Measurements from ENCODE around the gene MRTFA.
"Not testable (repeated sequence)": the region's sequence is repeated elsewhere in the genome, so short reads cannot be mapped to it uniquely, and the experiment has no call there.

The MRTFA gene

DNA sequence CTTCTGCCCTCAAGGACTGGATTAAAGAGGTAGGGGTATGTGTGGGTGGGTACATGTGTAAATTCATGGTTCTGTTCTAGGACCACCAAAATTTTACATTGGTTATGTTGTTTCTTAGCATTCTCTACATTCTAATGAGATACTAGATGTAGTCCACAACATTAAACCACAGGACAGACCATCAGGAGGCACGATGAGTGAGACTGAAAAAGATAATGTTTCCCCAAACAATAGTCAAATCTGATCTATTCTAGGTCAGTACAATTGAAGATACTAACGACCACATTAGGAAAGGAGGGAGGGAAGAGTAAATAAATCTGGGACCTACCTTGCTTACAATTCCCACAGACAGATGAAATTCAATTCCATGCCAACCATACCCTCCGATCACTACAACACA, 42.2 kb downstream of the MRTFA start:
- DNase-seq, result no peak

DNA sequence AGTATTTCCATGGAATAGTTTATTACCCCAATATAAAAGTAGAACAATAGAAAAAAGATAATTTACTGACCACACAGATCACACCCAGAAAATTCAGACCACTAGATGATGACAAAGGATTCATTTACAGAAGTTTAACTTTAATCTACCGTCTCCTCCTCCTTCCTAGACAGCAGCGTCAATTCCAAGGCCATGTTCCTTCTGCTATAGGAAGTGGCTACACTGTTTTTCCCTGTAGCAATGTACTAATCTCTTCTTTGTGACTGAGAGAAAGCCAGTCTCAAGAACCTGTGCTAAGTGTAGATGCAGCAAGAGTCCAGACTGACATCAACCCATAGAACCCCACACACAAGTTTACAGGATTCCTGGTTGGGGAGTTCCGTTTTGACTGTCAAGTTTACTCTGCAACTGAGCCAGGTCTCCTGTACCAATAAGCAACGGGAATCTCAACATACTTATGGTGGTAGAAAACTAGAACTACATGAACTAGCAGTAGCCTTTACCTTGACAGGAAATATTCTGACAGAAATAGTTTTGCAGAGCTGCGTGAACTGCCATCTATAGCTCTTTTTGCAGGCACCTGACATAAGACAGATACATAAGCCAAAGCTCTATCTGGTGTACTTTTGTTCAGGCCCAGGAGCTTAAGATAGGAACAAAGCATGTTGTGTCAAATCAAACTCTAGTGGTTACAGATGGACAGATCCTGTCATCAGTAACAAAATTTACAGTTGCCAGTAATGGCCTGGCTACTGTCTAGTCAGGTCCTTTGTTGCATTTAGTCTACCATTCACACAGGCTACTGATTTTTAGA, 42.9 kb downstream of the MRTFA start:
- no peak for DNase-seq

DNA sequence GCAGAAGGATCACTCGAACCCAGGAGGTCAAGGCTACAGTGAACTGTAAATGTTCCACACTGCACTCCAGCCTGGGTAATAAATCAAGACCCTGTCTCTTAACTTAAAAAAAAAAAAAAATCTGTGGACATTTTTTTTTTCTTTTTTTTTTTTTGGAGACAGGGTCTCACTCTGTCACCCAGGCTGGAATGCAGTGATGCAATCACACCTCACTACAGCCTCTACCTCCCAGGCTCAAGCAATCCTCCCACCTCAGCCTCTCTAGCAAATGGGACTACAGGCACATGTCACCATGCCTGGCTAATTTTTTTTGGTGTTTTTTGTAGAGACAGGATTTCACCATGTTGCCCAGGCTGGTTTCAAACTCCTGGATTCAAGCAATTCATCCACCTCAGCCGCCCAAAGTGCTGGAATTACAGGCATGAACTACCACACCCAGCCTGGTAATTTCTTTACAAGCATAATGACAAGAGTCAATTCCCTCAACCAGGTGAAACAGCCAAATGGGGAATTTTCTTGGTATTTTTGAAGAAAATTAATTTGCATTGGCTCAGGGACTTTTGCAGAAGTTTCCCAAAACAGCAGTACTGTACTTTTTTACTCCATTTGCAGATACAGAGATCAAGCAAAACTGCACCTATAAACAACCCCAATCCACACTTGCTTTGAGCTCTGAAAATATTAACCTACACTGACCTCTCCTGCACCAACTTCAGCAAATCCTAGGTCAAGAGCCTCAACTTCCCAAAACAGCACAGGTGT, 44.0 kb downstream of the MRTFA start:
- peak; percentile 64 for DNase-seq

DNA sequence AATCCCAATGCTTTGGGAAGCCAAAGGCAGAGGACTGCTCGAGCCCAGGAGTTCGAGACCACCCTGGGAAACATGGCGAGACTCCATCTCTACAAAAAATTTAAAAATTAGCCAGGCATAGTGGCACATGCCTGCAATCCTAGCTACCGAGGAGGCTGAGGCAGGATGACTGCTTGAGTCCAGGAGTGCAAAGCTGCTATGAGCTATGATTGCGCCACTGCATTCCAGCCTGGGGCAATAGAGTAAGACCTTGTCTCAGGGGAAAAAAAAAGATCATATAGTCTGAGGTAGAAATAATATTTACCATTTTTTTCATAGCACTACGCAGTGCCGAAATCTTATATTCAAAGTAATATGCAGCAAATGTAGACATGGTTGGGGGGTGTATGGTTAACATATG, 47.8 kb downstream of the MRTFA start:
- no peak for DNase-seq

DNA sequence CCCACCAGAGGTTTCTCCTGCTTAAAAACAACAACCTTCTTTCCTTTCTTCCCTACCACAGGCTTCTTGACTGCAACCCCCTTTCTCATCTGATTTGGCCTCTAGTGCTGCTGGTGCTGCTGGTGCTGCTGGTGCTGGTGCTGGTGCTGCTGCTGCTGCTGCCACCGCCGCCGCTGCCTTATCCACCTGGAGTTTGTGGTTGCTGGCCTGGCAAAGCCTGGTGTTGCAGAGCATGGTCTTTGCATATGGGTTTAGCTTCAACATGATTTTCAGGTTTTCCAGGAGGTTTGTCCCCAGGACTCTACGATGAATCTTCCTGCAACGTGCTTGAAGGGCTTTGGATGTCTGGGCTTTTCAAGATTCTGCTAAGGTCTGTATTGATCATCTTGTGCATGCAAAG, 49.7 kb downstream of the MRTFA start:
- DNase-seq, result no peak

DNA sequence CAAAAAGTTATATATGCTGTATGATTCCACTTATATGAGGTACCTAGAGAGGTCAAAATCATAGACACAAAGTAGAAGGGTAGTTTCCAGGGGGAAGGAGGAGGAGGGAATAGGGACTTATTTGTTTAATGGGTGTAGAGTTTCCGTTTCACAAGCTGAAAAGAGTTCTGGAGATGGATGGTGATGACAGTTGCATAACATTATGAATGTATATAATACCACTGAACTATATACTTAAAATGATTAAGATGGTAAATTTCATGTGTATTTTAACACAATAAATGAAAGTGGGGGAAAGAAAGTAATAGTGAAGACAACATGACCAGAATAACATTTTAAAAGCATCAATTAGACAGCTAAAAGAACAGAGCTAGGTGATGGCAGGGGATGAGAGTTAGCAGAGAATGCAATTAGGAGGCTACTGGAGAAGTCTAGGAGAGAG, 51.2 kb downstream of the MRTFA start:
- DNase-seq, result peak; percentile 5

DNA sequence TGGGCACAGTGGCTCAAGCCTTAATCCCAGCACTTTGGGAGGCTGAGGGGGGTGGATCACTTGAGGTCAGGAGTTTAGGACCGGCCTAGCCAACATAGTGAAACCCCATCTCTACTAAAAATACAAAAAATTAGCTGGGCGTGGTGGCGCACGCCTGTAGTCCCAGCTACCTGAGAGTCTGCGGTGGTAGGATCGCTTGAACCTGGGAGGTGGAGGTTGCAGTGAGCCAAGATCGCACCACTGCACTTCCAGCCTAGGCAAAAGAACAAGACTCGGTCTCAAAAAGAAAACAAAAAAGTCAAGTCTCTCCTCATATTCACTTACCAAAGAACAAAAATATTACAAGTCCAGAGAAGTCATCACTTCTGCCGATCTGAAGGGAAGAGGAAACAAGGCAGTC, 51.8 kb downstream of the MRTFA start:
- DNase-seq, result not testable (repeated sequence)

DNA sequence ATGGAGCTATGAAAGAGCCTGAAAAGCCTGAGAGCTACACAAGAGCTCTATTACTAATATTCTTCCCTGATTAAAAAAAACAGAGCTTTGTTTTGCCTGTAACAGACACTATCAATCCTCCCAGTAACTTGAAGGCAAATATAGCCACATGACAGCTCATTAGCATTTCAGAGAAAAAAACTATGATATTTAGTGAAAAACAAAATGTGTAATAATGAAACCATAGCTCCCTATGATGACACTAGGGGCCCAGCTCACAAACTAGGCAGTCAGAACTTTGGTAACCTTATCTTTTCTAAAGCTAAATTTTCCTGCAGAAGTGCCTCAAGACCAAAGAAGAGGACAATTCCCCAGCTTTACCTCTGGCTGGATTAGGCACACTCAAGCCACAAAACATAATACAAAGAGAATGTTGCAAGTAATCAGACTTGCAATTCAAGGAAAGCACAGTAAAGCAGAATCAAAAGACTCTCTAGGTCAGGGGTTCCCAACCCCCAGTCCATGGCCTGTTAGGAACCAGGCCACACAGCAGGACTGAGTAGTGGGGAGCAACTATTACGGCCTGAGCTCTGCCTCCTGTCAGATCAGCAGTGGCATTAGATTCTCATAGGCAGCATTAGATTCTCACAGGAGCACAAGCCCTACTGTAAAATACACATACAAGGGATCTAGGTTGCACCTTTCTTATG, 53.3 kb downstream of the MRTFA start:
- peak; percentile 28 for DNase-seq

DNA sequence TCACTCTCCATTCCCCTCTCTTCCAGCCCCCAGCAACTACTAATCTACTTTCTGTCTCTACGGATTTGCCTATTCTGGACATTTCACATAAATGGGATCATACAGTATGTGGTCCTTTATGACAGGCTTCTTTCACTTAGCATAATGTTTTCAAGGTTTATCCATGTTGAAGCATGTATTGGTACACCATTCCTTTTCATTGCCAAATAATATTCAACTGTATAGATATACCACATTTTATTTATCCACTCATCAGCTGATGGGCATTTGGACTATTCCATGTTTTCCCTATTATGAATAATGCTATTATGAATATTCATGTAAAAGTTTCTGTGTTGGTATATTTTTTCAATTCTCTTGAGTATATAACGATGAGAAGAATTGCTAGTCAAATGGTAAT, 54.5 kb downstream of the MRTFA start:
- no peak for DNase-seq

DNA sequence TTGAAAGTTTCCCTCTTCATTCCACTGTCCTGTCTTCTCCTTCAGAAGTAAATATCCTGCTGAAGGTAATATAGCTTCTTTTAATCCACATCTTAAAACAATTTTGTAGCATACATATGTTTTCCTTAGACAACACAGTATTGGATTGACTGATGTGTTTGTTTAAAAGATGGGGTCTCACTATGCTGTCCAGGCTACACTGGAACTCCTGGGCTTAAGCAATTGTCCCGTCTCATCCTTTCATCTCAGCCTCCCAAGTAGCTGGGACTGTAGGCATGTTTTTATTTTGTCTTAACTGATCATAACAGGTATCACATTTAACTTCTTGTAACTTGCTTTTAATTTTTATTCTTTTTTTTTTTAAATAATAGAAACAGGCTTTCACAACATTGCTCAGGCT, 55.9 kb downstream of the MRTFA start:
- DNase-seq, result no peak

DNA sequence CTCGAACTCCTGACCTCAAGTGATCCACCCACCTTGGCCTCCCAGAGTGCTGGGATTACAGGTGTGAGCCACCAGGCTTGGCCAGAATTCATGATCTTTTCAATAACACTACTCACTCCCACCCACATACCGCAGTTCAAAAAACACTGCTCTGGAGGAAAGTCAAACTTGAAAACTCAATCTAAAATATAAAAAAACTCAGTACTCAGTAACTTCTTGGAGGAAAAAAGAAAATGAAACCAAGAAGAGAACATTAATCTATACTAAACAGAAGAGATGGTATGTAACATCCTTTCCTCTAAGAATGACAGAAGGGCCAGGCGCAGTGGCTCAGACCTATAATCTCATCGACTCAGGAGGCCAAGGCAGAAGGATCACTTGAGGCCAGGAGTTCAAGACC, 58.3 kb downstream of the MRTFA start:
- peak; percentile 16 for DNase-seq

DNA sequence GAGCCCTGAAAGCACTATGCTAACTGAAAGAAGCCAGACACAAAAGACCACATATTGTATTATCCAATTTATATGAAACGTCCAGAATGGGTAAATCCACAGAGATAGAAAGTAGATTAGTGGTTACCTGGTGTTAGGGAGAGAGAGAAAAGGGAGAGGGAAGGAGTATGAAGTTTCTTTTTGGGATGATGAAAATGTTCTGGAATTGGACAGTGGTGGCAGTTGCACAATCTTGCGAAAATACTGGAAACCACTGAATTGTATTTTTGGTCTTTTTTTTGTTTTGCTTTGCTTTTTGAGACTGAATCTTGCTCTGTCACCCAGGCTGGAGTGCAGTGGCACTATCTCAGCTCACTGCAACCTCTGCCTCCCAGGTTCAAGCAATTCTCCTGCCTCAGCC, 63.5 kb downstream of the MRTFA start:
- peak; percentile 15 for DNase-seq

DNA sequence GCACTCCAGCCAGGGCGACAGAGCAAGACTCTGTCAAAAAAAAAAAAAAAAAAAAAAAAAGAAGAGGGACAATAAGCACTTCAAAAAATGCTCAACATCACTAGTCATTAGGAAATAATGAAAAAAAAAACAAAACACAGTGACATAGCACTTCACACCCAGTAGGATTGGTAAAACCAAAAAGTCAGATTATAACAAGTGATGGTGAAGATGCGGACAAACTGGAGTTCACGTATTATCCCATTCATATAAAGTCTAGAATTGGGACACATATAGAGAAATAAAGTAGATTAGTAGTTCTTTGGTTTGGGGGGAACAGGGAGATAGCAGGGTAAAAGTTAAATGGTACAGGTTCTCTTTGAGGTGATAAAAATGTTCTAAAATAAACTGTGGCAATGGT, 64.6 kb downstream of the MRTFA start:
- DNase-seq, result no peak

DNA sequence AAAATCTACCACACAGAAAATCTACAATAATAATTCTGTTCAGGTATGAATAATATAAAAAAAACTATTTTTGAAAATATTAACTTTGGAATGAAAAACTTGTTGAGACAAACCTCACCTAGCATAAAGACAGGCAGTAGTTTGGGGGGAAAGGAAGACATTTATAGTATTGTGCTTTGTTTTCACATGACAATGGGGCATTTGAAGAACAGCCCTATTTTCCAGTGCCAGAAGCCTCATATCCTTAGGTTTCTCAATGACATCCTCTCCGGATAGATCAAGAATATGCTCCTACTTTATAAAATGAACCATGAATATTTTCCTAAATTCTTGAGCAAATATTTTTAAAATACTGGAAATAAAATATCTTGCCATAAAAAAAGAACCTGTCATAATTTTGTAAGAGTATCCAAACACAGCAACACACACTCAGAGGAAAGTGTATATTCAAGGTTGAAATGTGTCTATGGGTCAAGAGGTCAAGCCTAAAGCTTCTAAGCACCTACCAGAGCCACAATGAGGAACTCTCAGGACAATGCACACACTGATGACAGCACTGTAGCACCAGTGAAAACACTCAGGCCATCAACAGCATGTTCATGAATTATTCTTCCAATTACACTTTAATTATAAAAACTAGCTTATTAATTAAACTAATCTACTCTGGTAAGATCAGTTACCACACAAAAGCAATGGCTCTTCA, 68.7 kb downstream of the MRTFA start:
- no peak for DNase-seq

DNA sequence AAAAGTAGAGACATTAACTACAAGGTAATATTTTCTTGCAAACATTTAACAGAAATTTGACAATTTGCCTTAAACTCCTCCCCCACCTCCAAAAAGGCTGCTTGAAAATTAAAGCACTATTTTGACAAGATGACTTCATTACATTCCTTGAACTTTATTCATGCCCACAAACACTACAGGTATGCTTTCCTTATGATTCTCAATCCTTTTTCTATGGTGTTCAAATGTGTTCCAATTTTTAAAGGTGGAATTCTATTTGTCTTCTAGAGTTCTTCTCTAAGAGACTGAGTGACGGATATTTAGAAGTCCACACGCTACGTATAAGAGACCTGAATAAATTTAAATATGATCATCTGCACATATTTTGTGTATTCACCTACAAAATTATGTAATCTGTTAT, 69.4 kb downstream of the MRTFA start:
- no peak for DNase-seq

DNA sequence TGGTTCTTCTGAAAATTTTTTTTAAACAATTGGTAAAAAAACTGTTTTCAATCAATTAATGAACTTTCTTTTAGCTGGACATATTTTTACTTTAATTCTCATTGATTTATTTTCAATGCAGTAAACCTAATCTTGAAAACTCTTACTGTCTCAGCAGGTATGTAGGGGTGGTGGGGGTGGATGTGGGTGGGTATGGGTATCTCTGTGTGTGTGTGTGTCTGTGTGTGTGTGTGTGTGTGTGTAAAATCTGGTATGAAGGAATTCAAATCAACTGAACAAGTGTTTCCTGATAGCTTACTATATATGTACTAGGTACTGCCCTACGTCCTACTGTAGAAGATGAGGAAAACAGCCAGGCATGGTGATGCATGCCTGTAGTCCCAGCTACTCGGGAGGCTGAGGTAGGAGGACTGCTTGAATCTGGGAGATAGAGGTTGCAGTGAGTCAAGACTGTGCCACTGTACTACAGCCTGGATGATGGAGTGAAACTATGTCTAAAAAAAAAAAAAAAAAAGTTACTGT, 75.5 kb downstream of the MRTFA start:
- DNase-seq, result no peak

DNA sequence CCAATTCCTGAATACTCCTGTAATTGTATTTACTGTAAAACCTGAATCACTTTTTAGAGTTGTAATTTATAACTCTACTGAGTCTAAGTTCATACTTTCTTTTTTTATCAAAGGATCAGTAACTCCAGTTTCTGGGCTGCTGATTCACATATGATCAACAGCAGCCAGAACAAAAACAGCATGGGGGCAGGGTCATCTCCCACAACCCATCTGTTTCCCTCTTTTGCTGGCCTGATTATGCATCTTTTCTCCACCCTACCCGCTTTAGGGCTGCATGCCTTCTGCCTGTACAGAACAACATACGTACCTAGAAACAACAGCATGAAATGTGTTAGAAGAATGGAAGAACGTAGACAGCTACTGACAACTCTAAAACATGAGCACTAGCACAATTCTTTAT, 76.0 kb downstream of the MRTFA start:
- DNase-seq, result no peak

DNA sequence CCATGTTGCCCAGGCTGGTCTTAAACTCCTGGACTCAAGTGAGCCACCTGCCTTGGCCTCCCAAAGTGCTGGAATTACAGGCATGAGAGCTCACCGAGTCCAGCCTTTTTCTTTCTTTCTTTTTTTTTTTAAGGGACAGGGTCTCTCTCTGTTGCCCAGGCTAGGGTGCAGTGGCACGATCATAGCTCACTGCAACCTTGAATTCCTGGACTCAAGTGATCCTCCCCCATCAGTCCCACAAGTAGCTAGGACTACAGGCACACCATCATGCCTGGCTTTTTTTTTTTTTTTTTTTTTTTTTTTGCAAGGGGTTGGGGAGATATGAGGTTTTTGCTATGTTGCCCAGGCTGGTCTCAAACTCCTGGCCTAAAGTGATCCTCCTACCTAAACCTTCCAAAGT, 78.5 kb downstream of the MRTFA start:
- DNase-seq, result no peak

DNA sequence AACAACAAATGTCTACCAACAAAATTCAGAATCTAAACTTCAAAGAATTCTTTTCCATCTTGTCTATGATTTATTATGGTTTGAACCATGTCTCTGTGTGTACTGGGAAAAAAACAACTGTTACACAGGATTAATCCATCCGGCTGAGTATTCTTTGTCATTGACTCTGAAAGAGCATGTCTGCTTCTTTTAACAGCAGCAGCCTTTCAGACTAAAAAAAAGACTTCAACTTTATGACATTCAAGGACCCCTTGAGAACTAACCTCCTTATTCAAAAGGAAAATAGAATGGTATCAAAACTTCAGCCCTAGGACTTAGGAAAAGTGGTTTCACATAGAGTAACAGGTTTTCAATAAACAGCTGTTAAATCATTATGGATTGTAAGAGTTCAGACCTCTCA, 79.9 kb downstream of the MRTFA start:
- DNase-seq, result no peak

DNA sequence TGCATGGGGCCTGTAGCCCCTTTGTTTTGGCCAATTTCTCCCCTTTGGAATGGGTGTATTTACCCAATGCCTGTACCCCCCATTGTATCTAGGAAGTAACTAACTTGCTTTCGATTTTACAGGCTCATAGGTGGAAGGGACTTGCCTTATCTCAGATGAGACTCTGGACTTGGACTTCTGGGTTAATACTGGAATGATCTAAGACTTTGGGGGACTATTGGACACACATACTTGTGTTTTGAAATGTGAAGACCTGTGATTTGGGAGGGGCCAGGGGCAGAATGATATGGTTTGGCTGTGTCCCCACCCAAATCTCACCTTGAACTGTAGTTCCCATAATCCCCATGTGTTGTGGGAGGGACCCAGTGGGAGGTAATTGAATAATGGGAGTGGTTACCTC, 82.5 kb downstream of the MRTFA start:
- not testable (repeated sequence) for DNase-seq

DNA sequence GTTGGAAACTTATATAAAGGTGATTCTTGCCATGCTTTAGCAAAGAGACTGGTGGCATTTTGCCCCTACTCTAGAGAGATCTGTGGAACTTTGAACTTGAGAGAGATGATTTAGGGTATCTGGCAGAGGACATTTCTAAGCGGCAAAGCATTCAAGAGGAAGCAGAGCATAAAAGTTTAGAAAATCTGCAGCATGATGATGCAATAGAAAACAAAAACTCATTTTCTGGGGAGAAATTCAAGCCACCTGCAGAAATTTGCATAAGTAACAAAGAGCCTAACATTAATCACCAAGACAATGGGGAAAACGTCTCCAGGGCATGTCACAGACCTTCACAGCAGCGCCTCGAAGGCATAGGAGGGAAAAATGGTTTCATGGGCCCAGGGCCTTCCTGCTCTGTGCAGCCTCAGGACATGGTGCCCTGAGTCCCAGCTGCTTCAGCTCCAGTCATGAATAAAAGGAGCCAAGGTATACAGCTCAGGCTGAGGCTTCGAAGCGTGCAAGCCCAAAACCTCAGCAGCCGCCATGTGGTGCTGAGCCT, 83.4 kb downstream of the MRTFA start:
- no peak for DNase-seq

DNA sequence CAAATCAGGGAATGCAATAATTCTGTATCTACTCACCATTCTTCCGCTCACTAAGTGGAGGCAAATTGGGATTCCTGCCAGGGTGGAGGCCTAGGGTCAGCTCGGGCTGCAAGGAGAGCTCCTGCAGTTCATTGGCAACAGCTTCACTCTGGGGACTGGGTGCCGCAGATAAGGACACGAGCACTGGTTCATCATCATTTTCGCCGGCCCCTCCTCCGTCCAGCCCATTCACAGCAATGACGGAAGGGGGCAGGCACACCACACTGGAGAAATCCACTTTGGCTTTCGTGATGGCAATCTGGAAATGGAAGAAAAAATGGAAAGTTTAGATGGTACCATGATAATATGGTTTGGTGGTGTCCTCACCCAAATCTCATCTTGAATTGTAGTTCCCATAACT, 84.4 kb downstream of the MRTFA start:
- no peak for DNase-seq

DNA sequence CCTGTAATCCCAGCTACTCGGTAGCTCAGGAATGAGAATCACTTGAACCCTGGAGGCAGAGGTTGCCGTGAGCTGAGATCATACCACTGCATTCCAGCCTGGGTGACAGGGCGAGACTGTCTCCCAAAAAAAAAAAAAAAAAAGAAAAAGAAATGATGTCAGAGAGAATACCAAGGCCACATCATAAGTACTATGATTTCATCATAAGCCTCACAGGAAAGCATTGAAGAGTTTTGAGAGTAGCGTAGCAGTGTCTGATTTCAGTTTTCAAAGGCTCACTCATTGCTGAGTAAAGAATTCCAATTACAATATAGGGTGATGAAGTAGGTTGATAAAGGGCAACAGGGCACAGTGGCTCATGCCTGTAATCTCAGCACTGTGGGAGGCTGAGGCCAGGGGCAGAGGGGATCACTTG, 88.8 kb downstream of the MRTFA start:
- DNase-seq, result no peak
